Natural killer cell treated with Interleukin-12 subunit alpha and Interleukin-12 subunit beta and Interleukin-15 and Interleukin-18, amount 100 ng/mL, for 72 hours (primary cell): ENCODE results near the gene PDE1C. TPM values are rescaled to one million over a fixed set of nuclear protein-coding genes. Genes with fewer than 3 reads are reported as not detected.
A peak's percentile ranks its signal among the peaks of the same experiment; 100 is the strongest.

ENCODE experiments used
- ATAC-seq, 2 donors: fragments of 150-1000 bp; cut with Tn5 transposase in 1 of 2; sonication (Bioruptor Pico), chemical (Tn5 transposase) in 1 of 2; 2 replicates each; pipeline ENCODE4 v1.10.0; 2021
- DNase-seq: peaks from one replicate; pipeline ENCODE4 v3.0.0; 2022; ENCODE audit warnings: low spot score
- H3K27ac Mint-ChIP-seq, 2 donors: 1 replicate in 1 of 2; 2 replicates in 1 of 2; pipeline ENCODE4 v1.8.0; 2022; ENCODE audit warnings: mixed read lengths in 2 of 2, mild to moderate bottlenecking in 1 of 2, moderate library complexity in 1 of 2
- H3K27me3 Mint-ChIP-seq, 2 donors: 1 replicate in 1 of 2; 2 replicates in 1 of 2; pipeline ENCODE4 v1.8.0; 2022; ENCODE audit warnings: mixed read lengths in 2 of 2
- H3K36me3 Mint-ChIP-seq: one replicate; pipeline ENCODE4 v1.8.0; 2022; ENCODE audit warnings: mixed read lengths
- H3K4me1 Mint-ChIP-seq, 2 donors: 1 replicate in 1 of 2; 2 replicates in 1 of 2; pipeline ENCODE4 v1.8.0; 2022; ENCODE audit warnings: low read depth in 2 of 2, mixed read lengths in 2 of 2, mild to moderate bottlenecking in 1 of 2
- H3K4me3 Mint-ChIP-seq: one replicate; pipeline ENCODE4 v1.8.0; 2022; ENCODE audit warnings: mixed read lengths
- H3K9me3 Mint-ChIP-seq: 2 replicates; pipeline ENCODE4 v1.8.0; 2022; ENCODE audit warnings: mixed read lengths
- total RNA-seq, 2 donors: library from RNA; stranded (reverse); gene quantifications; one replicate each; pipeline ENCODE4 v1.2.3, GENCODE V29; 2022

The PDE1C gene
- total RNA-seq, 2 donors from 2014 or later, result 0.12 to 0.39 TPM

DNA sequence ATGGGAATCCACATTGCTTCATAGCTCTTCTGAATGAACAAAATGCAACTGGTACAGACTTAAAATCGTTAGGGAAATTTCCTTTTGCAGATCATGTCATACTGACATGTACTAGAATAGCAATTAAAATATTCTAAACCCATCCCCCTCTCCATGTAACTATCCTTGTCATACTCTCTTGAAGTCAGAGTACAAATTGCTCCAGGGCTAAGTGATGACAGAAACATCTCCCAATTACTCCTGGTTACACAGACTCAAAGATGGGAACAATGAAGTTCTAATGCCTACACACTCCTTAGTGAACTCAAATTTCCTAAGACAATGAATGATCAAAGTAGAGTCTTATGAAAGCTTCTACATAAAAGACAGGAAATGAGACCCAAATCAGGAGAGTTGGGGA lies 87.2 kb downstream of the PDE1C start:
- no peak overlapping the region for H3K27ac Mint-ChIP-seq
- no peak overlapping the region for H3K4me3 Mint-ChIP-seq
- no peak for ATAC-seq
- no peaks in the 10 kb centered on the region for H3K36me3 Mint-ChIP-seq
- no peaks in the 10 kb centered on the region for H3K4me1 Mint-ChIP-seq
- no peaks in the 10 kb centered on the region for H3K27me3 Mint-ChIP-seq
- peaks cover 9% of the 10 kb centered on the region for H3K9me3 Mint-ChIP-seq
- no peak for DNase-seq

GRCh38 chr7:31981874-31982390 lies 88.3 kb downstream of the PDE1C start:
- H3K27ac Mint-ChIP-seq, result no peak overlapping the region
- ATAC-seq (no peak), DNase-seq (no peak)
- no peaks in the 10 kb centered on the region for H3K36me3 Mint-ChIP-seq
- peaks cover 9% of the 10 kb centered on the region for H3K9me3 Mint-ChIP-seq
- H3K4me1 Mint-ChIP-seq, result no peaks in the 10 kb centered on the region
- no peak overlapping the region for H3K4me3 Mint-ChIP-seq
- H3K27me3 Mint-ChIP-seq, result no peaks in the 10 kb centered on the region

- peaks cover 4 to 8% of the 10 kb centered on the region in 2 donors for H3K4me1 Mint-ChIP-seq
- H3K27me3 Mint-ChIP-seq, result no peaks in the 10 kb centered on the region
- no peak overlapping the region for H3K4me3 Mint-ChIP-seq
- no peaks in the 10 kb centered on the region for H3K36me3 Mint-ChIP-seq
- H3K27ac Mint-ChIP-seq, result no peak overlapping the region
- no peak for DNase-seq
- H3K9me3 Mint-ChIP-seq, result peaks cover 10% of the 10 kb centered on the region
- ATAC-seq, result no peak
Observed at GRCh38 chr7:31979690-31980330, 90.4 kb downstream of the PDE1C start.

- peaks cover 4 to 8% of the 10 kb centered on the region in 2 donors for H3K4me1 Mint-ChIP-seq
- no peak for ATAC-seq
Observed at GRCh38 chr7:31975546-31975945, 94.7 kb downstream of the PDE1C start.

GRCh38 chr7:31974351-31974750 lies 95.9 kb downstream of the PDE1C start:
- Mint-ChIP-seq H3K36me3 (no peaks in the 10 kb centered on the region), H3K27ac (no peak overlapping the region), H3K27me3 (no peaks in the 10 kb centered on the region), H3K9me3 (peaks cover 15% of the 10 kb centered on the region), H3K4me1 (peaks cover 4 to 8% of the 10 kb centered on the region in 2 donors), H3K4me3 (no peak overlapping the region)
- ATAC-seq (no peak), DNase-seq (no peak)

More at GRCh38 chr7:31975546-31975945, 94.7 kb downstream of the PDE1C start:
- no peak overlapping the region for H3K4me3 Mint-ChIP-seq
- no peaks in the 10 kb centered on the region for H3K36me3 Mint-ChIP-seq
- DNase-seq, result no peak
- H3K9me3 Mint-ChIP-seq, result peaks cover 16% of the 10 kb centered on the region
- no peaks in the 10 kb centered on the region for H3K27me3 Mint-ChIP-seq
- no peak overlapping the region for H3K27ac Mint-ChIP-seq

- ATAC-seq (peak in 1 of 2 donors; percentile 11), DNase-seq (no peak)
- Mint-ChIP-seq H3K36me3 (peaks cover 4% of the 10 kb centered on the region), H3K27me3 (no peaks in the 10 kb centered on the region), H3K4me1 (peaks cover 4 to 8% of the 10 kb centered on the region in 2 donors), H3K4me3 (no peak overlapping the region), H3K9me3 (peaks cover 21% of the 10 kb centered on the region), H3K27ac (no peak overlapping the region)
Observed at GRCh38 chr7:31971049-31971667, 99.0 kb downstream of the PDE1C start.

DNA sequence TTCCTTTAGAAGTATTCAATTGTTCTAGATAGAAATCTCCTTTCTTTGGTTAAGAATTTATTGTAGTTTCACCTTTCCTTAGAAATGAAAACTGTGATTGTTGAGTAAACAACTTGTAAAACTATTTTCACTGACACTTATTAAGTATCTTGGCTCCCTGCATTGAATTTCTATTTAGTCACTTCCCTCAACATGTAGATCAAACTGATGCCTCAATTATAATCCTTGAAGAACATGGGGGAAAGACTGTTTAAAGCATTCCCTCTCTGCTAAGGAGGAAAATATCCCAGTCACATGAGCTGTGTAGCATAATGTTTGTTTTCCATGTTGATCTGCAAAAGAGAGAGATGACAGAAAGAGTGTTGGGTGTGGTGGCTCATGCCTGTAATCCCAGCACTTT lies 99.7 kb downstream of the PDE1C start:
- H3K9me3 Mint-ChIP-seq, result peaks cover 21% of the 10 kb centered on the region
- ATAC-seq, result no peak
- H3K4me3 Mint-ChIP-seq, result no peak overlapping the region
- H3K27ac Mint-ChIP-seq, result no peak overlapping the region
- H3K27me3 Mint-ChIP-seq, result no peaks in the 10 kb centered on the region
- H3K4me1 Mint-ChIP-seq, result peaks cover 4 to 5% of the 10 kb centered on the region in 2 donors
- peaks cover 4% of the 10 kb centered on the region for H3K36me3 Mint-ChIP-seq
- no peak for DNase-seq

DNA sequence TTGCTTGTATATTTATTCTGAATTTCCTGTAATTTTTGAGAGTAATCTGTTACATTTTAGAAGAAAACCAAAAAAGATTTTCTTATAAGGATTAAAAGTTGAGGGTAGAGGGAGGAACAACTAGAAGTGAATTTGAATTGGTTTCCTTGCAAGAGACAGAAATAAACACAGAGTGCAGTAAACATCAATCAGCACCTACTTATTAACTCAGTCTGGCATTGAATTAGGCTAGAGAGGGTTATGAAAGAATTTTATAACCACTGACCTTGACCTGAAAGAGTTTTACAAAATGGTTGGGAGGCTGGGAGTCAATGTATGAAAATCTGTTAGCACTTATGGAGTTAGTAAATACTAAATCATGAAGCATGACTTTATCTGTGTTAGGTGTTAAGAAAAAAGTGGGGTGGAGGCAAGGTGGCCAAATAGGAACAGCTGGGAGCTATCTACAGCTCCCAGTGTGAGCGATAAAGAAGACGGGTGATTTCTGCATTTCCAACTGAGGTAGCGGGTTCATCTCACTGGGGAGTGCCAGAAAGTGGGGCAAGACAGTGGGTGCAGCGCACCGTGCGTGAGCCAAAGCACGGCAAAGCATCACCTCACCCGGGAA lies 106.5 kb downstream of the PDE1C start:
- H3K4me1 Mint-ChIP-seq, result peaks cover 0 to 5% of the 10 kb centered on the region in 2 donors
- ATAC-seq (no peak), DNase-seq (no peak)
- H3K27me3 Mint-ChIP-seq, result no peaks in the 10 kb centered on the region
- peaks cover 10% of the 10 kb centered on the region for H3K36me3 Mint-ChIP-seq
- peaks cover 19% of the 10 kb centered on the region for H3K9me3 Mint-ChIP-seq
- H3K27ac Mint-ChIP-seq, result no peak overlapping the region
- no peak overlapping the region for H3K4me3 Mint-ChIP-seq

- Mint-ChIP-seq H3K27ac (no peak overlapping the region), H3K36me3 (peaks cover 10% of the 10 kb centered on the region), H3K4me1 (peaks cover 0 to 5% of the 10 kb centered on the region in 2 donors), H3K9me3 (peaks cover 19% of the 10 kb centered on the region), H3K27me3 (no peaks in the 10 kb centered on the region), H3K4me3 (no peak overlapping the region)
- ATAC-seq, result no peak
- no peak for DNase-seq
Observed at GRCh38 chr7:31962246-31962645, 108.0 kb downstream of the PDE1C start.

GRCh38 chr7:31958226-31958625 lies 112.0 kb downstream of the PDE1C start:
- no peaks in the 10 kb centered on the region for H3K27me3 Mint-ChIP-seq
- no peak for ATAC-seq
- no peak for DNase-seq
- H3K9me3 Mint-ChIP-seq, result no peaks in the 10 kb centered on the region
- no peak overlapping the region for H3K27ac Mint-ChIP-seq
- H3K36me3 Mint-ChIP-seq, result no peaks in the 10 kb centered on the region
- no peaks in the 10 kb centered on the region for H3K4me1 Mint-ChIP-seq
- H3K4me3 Mint-ChIP-seq, result no peak overlapping the region

DNA sequence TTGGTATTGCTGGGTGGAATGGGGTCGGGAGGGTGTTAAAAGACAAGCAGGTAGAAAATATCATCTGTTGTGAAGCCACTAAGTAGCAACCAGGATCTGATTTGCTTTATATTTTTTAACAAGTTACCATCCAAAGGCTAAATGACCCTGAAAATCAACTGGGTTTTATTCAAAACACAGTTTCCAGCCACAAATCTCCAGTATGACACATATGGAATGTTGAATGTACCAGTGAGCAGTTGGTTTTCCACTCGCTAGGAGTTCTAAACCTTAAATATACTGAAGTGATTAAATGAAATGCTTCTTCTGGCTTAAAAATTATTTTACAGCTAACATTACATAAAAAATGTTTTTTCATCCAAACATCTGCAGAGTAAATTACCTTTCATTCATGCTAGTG lies 112.5 kb downstream of the PDE1C start:
- Mint-ChIP-seq H3K9me3 (no peaks in the 10 kb centered on the region), H3K27me3 (no peaks in the 10 kb centered on the region), H3K4me1 (no peaks in the 10 kb centered on the region), H3K4me3 (no peak overlapping the region), H3K36me3 (no peaks in the 10 kb centered on the region), H3K27ac (no peak overlapping the region)
- DNase-seq, result no peak
- ATAC-seq, result no peak

DNA sequence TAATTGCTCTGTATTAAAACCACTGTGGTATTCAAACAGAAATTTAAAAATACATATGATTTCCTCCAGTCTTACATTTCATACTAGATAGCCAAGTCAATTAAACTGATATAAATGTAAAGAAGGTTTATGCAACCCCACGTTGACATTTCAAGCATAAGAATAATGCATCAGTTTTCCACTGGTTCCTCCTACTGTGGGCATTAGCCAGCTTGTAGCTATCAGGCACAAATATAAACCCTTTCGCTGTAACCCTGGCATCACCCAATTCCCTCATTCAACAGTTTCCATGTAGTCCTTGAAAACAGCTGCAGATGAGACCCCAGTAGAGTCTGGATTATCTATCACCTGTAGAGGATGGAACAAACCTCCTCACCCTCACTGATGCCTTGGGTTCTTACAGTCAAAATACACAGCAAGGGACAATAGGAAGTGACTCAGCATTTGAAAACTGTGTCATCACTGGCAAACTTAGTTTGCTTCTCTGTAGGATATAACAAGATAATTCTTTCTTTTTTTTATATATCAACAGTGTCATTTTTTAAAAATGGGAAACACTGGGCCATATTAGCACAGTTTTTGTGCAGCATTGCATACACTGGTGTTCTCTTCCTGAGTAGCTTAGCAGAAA lies 113.0 kb downstream of the PDE1C start:
- ATAC-seq (no peak), DNase-seq (no peak)
- Mint-ChIP-seq H3K36me3 (no peaks in the 10 kb centered on the region), H3K4me1 (no peaks in the 10 kb centered on the region), H3K4me3 (no peak overlapping the region), H3K27ac (no peak overlapping the region), H3K27me3 (no peaks in the 10 kb centered on the region), H3K9me3 (no peaks in the 10 kb centered on the region)

DNA sequence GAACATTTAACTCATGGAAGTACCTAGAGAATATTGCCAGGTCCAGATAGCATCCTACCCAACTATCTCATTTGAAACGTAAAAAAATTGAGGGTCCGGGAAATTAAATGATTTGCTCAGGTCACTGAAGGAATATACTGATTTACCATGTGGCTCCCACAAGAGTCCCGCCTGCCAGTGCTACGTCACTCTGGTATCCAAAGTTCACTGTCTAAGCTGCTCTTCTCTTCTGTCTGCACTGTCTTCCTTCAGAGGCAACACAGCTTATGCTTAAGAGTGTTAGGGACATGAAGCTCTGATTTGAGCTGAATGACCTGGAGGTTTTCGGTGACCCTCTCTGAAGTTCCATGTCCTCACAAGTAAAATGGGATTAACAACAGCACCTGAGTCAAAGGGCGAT lies 114.6 kb downstream of the PDE1C start:
- no peak overlapping the region for H3K27ac Mint-ChIP-seq
- peaks cover 0 to 3% of the 10 kb centered on the region in 2 donors for H3K4me1 Mint-ChIP-seq
- no peaks in the 10 kb centered on the region for H3K36me3 Mint-ChIP-seq
- DNase-seq, result no peak
- no peak overlapping the region for H3K4me3 Mint-ChIP-seq
- H3K9me3 Mint-ChIP-seq, result no peaks in the 10 kb centered on the region
- no peaks in the 10 kb centered on the region for H3K27me3 Mint-ChIP-seq
- no peak for ATAC-seq

DNA sequence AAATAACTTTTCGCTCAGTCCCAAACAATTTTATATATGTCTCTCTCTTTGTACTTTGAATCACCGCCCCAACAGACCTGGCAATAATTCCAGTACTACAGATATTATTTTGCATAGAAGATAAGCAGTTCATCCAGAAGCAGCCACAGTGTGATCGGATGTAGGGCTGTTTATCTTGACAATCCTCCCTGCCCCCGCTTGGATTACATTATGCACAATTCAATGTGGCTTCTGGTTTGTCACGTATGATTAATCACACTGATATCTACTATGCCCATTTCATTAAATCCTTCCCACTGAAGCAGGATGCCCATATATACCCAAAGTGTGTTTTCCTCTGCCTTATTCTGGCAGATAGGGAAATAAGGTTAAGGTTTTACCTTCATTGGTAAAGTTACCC lies 115.2 kb downstream of the PDE1C start:
- Mint-ChIP-seq H3K4me1 (peaks cover 5 to 7% of the 10 kb centered on the region in 2 donors), H3K9me3 (peaks cover 3% of the 10 kb centered on the region), H3K27ac (no peak overlapping the region), H3K36me3 (no peaks in the 10 kb centered on the region), H3K4me3 (no peak overlapping the region), H3K27me3 (no peaks in the 10 kb centered on the region)
- DNase-seq (no peak), ATAC-seq (no peak)
